ENCODE data around the gene CER1.
"Not testable (repeated sequence)": the region's sequence is repeated elsewhere in the genome, so short reads cannot be mapped to it uniquely, and the experiment has no call there.

CER1 gene

DNA sequence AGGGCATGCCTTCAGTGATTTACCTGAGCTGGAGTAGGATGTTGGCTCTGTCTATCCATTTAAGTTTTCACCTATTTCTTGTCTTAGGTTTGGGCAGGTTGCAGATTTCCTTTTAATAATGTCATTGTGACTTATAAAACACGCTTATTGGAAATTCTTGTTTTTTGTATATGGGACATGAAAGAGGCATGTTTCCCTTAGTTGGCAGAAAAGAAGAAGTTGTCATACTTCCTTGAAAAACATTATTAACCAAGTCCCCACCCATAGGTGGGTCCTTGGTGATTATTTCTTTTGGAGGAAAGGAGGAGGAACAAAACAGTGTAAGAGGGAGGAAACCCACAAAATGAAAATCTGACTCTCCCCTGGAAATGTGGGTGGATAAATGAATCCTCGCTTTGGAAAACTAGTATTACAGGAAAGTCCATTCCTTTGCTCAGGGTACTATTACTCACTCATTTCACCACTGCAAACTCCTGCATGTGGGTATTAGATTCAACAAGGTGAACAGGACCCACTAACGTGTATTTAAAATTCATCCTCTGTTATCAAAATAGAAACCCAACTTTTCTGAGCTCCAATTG, 9.3 kb downstream of the CER1 start:
- no peak for DNase-seq

DNA sequence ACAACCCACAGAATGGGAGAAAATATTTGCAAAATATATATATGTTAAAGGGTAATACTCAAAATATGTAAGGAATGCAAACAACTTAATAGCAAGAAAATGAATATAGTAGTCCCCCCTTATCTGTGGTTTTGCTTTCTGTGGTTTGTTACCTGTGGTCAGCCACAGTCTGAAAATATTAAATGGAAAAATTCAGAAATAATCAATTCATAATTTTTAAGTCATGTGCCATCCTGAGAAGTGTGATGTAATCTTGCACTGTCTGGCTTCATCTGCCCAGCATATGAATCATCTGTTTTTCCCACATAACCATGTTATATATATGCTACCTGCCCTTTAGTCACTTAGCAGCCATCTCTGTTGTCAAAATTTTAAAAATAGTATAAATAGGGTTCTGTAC, 11.7 kb downstream of the CER1 start:
- DNase-seq, result peak; percentile 67

DNA sequence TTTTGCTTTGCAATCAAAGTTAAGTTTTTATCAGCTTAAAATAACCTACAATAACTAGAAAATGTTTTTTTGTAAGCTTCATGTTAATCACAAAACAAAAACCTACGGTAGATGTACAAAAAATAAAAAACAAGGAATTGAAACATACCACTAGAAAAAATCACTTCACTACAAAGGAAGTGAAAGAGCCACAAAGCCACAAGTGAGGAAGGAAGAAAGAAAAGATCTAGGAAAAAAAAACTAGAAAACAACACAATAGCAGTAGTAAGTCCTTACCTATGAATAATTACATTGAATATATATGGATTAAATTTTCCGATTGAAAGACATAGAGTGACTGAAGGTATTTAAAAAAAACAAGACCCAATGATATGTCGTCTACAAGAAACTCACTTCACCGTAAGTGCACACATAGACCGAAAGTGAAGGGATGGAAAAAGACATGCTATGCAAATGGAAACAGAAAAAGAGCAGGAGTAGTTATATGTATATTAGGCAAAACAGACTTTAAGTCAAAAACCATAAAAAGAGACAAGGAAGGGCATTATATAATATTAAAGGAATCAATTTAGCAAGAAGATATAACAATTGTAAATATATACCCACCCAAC, 15.9 kb downstream of the CER1 start:
- no peak for DNase-seq

DNA sequence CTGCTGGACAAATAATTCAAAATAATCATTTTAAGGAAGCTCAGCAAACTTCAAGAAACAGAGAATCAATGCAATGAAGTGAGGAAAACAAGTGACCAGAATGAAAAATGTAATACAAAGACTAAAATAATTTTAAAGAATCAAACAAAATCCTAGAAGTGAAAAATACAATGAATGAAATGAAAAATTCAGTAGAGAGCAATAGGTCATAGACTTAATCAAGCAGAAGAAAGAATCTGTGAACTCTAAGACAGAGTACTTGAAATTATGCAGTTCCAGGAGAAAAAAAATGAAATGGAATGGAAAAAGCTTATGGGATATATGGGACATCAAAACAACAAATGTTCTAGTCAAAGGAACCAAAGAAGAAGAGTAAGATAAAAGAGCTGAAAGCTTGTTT, 17.5 kb downstream of the CER1 start:
- no peak for DNase-seq

DNA sequence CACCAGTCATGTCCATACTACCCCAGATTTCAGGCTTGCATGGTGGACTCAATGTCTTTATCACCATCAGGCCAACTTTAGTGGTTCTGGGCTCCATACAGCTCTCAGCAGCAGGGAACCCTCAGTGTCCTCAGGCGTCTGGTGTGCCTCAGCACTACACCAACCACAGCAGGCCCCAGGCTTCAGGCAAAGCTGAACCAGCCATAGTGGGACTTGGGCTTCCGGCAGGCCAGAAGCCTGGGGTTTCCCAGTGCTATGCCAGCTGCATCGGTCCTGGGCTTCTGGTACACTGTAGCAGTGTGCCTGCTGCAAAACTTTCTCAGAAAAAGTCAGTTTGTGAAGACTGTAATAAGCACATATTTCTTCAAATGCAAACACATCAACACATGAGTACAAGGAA, 18.3 kb downstream of the CER1 start:
- no peak for DNase-seq

DNA sequence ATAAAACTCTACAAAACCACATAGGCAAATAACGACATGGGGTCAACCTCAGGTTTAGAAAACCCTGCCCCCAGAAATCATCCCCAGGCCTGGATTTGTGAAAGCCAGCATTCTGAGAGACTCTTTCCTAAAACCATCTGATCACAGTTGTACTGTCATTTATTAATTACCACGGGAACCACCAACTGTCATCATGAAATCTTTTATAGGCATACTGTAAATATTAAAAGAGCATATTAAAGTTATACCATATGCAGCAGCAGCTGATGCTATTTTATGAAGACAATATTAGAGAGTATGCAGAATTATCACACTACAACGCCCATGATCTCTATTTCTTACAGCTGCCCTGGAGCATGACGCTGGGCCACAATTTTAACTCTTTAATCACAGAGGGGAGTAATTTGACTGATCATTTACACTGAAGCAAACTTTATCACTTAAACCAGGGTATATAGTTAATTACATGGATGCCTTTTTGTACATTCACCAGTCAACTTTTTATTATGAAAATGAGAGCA, 20.3 kb downstream of the CER1 start:
- no peak for DNase-seq

DNA sequence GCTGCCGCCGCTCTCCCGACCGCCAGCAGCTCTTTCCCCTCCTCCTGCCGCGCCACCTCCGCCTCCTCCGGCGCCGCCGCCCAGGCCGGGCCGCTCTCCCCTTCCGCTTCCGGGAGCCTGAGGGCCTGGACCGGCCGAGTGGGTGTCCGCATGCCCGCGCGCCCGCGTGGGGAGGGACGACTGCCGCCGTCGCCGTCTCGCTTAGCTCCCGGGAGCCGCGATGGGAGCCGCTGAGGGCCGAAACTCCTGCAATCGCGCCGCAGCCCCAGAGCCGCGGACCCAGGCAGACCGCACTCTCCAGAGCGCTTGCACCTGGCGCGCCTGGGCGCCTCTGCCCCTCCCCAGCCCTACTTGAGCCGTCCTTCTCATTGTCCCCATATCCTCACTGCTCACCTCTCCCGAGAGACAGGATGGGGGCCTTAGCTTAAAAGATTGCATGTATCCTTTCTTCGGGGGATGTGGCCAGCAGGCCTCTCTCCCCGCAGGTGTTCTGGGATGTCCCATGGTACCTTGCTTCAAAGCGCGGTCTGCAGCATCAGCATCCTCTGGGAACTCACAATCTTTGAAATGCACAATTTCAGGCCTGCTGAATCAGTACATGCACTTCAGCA, 29.2 kb downstream of the CER1 start, which contains the start of gene ZDHHC21:
TSS of gene ZDHHC21 (minus strand) at position 182 of the 611 bp plus-strand sequence. CDS start 19,092 bp downstream, outside the sequence.
- DNase-seq, result peak; percentile 44

DNA sequence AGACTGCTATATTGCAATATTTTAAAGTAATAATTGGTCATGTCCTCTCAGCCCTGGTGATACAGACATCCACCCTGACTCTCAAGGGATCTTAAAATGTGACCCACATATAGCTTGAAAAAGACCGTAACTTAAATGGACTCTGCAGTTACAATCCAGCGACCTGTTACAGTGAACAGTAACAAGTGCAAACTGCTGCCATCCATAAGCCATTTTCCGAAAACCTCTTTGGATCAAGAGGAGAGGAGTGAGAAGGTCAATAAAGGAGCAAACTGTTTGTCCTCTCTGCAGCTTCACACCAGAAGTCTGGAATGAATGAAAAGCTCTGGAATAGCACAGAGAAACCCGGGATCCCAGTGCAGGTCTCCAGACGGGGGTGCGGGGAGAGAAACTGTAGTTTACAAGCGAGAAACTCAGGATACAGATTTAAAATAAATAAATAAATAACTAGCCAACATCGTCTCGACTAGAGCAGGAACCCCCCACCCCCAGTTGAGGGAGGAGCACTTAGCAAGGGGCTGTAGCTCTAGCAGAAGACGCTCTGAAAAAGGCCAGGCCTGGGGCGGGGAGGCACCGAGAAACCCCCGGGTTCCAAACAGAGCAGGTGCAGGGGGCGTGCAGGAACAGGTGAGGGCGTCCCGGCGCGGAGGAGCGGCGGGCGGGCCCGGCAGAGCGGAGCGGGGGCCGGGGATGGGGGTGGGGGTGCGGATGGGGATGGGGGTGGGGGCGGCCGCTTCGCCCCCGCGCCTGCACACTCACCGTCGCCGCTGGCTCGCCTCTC, 29.9 kb downstream of the CER1 start:
- DNase-seq, result no peak

DNA sequence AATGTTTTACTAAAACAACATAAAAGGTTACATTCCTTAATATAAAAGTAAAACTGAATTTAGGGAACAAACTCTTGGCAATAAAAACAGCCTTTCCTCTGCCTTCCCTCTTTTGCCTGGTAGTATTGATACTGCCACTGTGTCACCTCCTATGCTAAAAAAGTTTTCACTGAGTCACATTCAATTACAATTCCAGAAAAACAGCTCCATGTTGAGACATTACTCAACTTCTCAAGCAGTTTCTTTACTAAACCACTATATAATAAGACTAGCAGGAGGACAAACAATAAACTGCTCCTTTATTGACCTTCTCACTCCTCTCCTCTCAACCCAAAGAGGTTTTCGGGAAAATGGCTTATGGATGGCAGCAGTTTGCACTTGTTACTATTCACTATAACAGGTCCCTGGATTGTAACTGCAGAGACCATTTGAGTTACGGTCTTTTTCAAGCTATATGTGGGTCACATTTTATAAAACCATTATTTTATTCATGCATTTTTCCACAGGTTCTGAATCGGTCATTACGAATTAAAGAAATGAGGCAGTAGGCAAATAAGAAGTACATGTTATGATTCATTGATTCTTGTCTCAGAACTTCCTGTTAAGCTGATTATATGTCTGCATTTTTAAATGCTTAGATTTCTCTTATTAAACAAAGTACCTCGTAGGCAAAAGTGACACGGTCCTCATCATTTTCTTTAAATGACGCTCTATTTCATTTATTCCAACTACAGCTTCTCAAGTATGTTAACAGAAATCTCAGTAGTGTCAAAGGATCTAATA, 31.4 kb downstream of the CER1 start:
- DNase-seq, result no peak

DNA sequence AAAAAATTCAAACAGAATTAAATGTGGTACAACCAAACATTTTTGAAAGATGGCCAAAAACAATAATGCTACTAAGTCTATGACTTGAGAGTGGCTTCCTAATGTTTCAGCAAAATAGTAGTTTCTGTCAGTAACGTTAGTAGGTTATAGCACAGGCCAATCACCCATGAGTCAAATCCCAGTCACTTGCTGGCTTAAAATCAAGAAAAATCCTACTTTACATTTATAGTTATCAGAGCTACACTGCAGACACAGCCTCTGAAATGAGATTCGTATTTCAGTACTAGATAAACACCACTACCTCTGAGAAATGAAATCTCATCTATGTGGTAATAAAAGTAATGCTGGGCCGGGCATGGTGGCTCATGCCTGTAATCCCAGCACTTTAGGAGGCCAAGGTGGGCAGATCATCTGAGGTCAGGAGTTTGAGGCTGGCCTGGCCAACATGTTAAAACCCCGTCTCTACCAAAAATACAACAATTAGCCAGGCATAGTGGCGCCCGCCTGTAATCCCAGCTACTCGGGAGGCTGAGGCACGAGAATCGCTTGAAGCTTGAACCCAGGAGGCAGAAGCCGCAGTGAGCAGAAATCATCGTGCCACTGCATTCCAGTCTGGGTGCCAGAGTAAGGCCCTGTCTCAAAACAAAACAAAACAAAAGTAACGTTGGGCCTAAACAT, 35.4 kb downstream of the CER1 start:
- DNase-seq, result peak; percentile 69

DNA sequence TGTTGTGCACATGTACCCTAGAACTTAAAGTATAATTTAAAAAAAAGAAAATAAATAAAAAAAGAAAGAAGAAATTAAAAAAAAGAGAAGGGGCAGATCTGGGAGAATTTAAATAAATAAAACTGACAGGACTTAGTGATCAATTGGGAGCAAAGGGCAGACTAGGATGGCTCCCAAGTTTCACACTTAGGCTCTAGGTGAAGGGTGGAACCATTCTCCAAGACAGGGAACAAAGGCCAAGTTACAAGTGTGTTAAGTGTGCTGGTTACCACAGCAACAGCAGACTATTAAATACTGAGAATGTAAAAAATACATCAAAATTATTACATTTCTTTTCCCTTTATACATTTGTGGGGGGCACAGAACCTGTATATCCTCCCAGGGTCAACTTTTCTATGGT, 36.4 kb downstream of the CER1 start:
- no peak for DNase-seq

DNA sequence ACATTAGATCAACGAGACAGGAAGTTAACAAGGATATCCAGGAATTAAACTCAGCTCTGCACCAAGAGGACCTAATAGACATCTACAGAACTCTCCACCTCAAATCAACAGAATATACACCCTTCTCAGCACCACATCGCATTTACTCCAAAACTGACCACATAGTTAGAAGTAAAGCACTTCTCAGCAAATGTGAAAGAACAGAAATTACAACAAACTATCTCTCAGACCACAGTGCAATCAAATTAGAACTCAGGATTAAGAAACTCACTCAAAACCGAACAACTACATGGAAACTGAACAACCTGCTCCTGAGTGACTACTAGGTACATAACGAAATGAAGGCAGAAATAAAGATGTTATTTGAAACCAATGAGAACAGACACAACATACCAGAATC, 39.9 kb downstream of the CER1 start:
- not testable (repeated sequence) for DNase-seq

DNA sequence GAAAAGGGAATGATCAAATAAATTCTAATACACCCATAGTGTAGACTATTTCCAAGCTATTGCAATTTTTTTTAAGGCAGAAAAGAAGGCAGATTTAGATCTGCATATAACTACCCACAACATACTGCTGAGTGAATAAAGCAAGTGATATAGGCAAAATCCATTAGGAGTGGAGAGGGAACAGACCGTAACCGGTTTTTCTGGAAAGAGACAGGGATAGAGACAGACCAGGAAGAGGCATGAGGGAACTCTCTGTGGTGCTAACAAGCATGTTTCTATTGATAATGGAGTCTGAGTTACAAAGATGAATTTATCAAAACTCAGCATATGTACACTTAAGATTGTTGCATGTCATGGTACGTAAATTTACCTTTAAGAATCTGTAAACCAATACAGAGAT, 43.8 kb downstream of the CER1 start:
- DNase-seq, result no peak

DNA sequence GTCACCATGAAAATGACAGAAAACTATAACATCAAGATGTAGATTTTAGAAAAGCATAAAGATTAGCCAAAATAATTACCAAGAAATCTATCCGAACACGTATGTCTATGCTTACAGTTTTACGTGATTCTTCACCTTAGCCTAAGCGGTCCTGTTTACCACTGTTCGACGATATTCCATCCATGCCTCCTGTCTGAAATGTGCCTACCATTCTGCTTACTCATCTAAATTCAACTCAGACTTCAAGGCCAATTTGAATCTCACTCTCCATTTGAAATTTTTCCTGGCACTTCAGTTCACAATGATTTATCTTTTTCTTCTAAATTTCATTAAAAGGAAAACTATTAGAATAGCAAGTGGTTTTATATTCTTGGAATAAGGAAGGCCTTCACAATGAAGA, 44.7 kb downstream of the CER1 start:
- DNase-seq, result no peak

DNA sequence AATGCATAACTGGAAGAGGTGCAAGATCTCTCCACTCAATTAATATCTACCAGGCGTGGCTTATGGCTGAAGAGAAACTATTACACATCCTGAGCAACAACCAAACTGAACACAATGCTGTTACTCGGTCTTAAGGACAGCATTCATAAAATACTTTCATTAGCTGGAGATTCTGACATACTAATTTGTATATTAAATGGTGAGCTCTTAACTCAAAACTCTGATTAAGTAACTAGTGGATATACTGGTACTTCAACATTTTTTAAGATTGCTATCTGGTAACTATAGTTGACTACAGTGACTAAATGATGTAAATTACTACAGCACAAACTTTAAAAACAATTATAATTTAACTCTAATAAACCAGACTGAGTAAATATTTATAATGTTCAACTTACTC, 45.1 kb downstream of the CER1 start:
- no peak for DNase-seq

DNA sequence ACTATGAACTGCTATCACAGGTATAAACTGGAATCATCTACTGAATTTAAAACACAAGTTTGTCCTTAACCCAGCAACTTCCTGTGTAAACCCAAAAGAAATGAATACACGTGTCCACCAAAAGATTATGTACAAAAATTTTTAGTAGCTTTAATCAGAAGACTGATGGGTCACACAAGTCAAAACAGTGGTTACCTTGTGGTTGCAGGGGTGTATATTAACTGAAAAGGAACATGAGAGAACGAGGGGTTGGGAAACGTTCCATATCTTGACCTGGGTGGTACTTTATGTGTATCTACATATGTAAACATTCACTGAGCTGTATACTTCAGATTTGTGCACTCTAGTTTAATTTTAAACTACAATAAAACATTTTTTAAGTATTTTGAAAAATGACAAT, 47.9 kb downstream of the CER1 start:
- DNase-seq, result no peak

DNA sequence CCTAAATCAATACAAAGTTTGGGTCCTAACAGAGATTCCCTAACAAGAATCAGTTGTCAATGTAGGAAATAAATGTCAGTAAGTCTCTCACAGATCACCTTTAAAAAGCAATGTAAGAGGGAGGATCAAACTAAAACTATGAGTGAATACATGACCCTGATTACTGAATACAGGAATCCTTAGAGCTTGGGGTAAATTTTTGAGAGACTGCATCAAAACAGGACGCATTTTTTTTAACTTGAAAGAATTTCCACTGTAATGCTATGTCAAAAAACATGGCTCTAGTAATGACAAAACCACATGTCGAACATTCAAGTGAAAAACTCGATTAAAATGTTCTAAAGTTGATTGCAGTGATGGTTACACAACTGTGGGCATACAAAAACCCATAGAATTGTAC, 51.2 kb downstream of the CER1 start:
- no peak for DNase-seq

DNA sequence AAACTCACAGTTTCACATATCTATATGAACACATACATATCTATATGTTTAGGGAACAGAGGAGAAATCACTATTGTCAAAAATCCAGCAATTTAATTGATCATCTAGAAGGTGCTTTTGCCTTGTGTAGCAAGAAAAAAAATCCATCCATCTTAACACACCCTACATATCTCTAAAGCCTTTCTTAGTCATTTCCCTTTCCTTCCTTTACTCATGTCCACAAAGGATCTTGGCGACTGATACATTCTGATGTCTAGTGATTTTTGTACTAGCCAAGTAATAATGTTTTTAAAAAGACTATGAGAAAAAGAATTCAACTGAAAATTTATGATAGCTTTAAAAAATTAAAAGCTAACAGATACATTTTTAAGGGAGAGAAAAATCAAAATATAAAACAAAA, 51.8 kb downstream of the CER1 start:
- DNase-seq, result peak; percentile 48
